SK-N-SH (cell line): Measurements from ENCODE around the gene HSF5. TPM values are rescaled to one million over a fixed set of nuclear protein-coding genes. Genes with fewer than 3 reads are reported as not detected.

Experiments
- CTCF ChIA-PET: fragments of 300-600, 350-600 bp; formaldehyde crosslinking; extraction: SDS; loops from one replicate; lab custom pipeline; 2021; lab: Yijun Ruan, JAX
- POLR2A ChIA-PET: fragments of 350-600 bp; sonication (Branson Sonifier 250); formaldehyde crosslinking; extraction: SDS; loops from one replicate; lab custom pipeline; 2020; ENCODE audit warnings: antibody characterized with exemption, inconsistent platforms; lab: Yijun Ruan, JAX
- DNase-seq: peaks from one replicate; pipeline ENCODE4 v3.0.0; 2012
- H2AFZ ChIP-seq: fragments of 200-600 bp; sonication (generic); 2 replicates; pipeline ENCODE4 v1.8.1; 2016; ENCODE audit warnings: antibody characterized with exemption, mild to moderate bottlenecking, low read depth
- H3F3A ChIP-seq: fragments of 200-600 bp; sonication (generic); replicated peaks from 2 replicates; pipeline ENCODE3; 2016; ENCODE audit warnings: antibody characterized with exemption, mild to moderate bottlenecking; ENCODE audit not compliant: insufficient read depth
- H3K27ac ChIP-seq, 2 experiments: fragments of 200-500 bp in 1 of 2; fragments of 200-600 bp in 1 of 2; sonication (Bioruptor generic) in 1 of 2; sonication (generic), shearing (Covaris generic) in 1 of 2; 2 replicates each; pipeline versions ENCODE4 v1.5.1 to v1.6.1; 2014 to 2016; ENCODE audit warnings: low read depth in 2 of 2, inconsistent platforms in 1 of 2, low read length in 1 of 2, mild to moderate bottlenecking in 1 of 2, mixed read lengths in 1 of 2
- H3K27me3 ChIP-seq: fragments of 200-600 bp; sonication (generic), shearing (Covaris generic); 2 replicates; pipeline ENCODE4 v1.6.1; 2016; ENCODE audit warnings: mixed run types; ENCODE audit not compliant: insufficient read depth
- H3K36me3 ChIP-seq, 2 experiments: fragments of 200-500 bp in 1 of 2; fragments of 200-600 bp in 1 of 2; sonication (Bioruptor generic) in 1 of 2; sonication (generic) in 1 of 2; replicated peaks in 1 of 2; 2 replicates each; pipeline versions ENCODE3 to v1.5.1; 2014 to 2016; ENCODE audit warnings: low read length in 1 of 2, mild to moderate bottlenecking in 1 of 2; ENCODE audit not compliant: insufficient read depth in 2 of 2, control insufficient read depth in 1 of 2
- H3K4me1 ChIP-seq, 2 experiments: fragments of 200-500 bp in 1 of 2; fragments of 200-600 bp in 1 of 2; sonication (Bioruptor generic) in 1 of 2; sonication (generic), shearing (Covaris generic) in 1 of 2; 2 replicates each; pipeline versions ENCODE4 v1.5.1 to v1.6.1; 2014 to 2016; ENCODE audit warnings: low read depth in 1 of 2, low read length in 1 of 2, mixed run types in 1 of 2; ENCODE audit not compliant: insufficient read depth in 2 of 2, control insufficient read depth in 1 of 2
- H3K4me2 ChIP-seq: fragments of 200-600 bp; sonication (generic), shearing (Covaris generic); 2 replicates; pipeline ENCODE4 v1.6.1; 2017; ENCODE audit warnings: mixed run types
- H3K4me3 ChIP-seq, 2 experiments: fragments of 200-500 bp in 1 of 2; fragments of 200-600 bp in 1 of 2; sonication (Bioruptor generic) in 1 of 2; sonication (generic), shearing (Covaris generic) in 1 of 2; 2 replicates each; pipeline versions ENCODE4 v1.5.1 to v1.8.1; 2014 to 2016; ENCODE audit warnings: low read depth in 2 of 2, inconsistent platforms in 1 of 2, low read length in 1 of 2, mild to moderate bottlenecking in 1 of 2, mixed read lengths in 1 of 2, moderate library complexity in 1 of 2
- H3K79me2 ChIP-seq: fragments of 200-600 bp; sonication (generic); 2 replicates; pipeline ENCODE4 v1.8.1; 2017; ENCODE audit warnings: mild to moderate bottlenecking; ENCODE audit not compliant: insufficient read depth
- H3K9ac ChIP-seq: fragments of 200-600 bp; sonication (generic); 2 replicates; pipeline ENCODE4 v1.6.1; 2017; ENCODE audit warnings: mixed run types
- H3K9me2 ChIP-seq: fragments of 200-600 bp; sonication (generic); 2 replicates; pipeline ENCODE4 v1.6.1; 2017; ENCODE audit warnings: mixed run types
- H3K9me3 ChIP-seq: fragments of 200-600 bp; sonication (generic); 2 replicates; pipeline ENCODE4 v1.6.1; 2017; ENCODE audit warnings: mixed run types, mild to moderate bottlenecking, moderate library complexity
- H4K20me1 ChIP-seq: fragments of 200-600 bp; sonication (generic); 2 replicates; pipeline ENCODE4 v1.6.1; 2017; ENCODE audit warnings: mild to moderate bottlenecking, mixed run types; ENCODE audit not compliant: insufficient read depth
- EP300 ChIP-seq, 2 experiments: IDR thresholded peaks; 2 replicates each; pipeline versions ENCODE4 v1.4.0 to v1.6.1; 2012; ENCODE audit warnings: borderline replicate concordance in 1 of 2, low read depth in 1 of 2, low read length in 1 of 2
- FOXJ3 ChIP-seq: sonication (generic); formaldehyde crosslinking; IDR thresholded peaks from 2 replicates; pipeline ENCODE4 v1.5.1; 2020; ENCODE audit warnings: mild to moderate bottlenecking, missing genetic modification reagents
- GABPA ChIP-seq: IDR thresholded peaks from 2 replicates; pipeline ENCODE4 v1.4.0; 2012; ENCODE audit warnings: low read depth, mild to moderate bottlenecking
- GATA2 ChIP-seq: sonication (generic); formaldehyde crosslinking; IDR thresholded peaks from 2 replicates; pipeline ENCODE4 v1.5.0; 2020; ENCODE audit warnings: mild to moderate bottlenecking, missing genetic modification reagents
- IRF3 ChIP-seq: fragments of 150-350 bp; IDR thresholded peaks from 2 replicates; pipeline ENCODE4 v1.6.1; 2016; ENCODE audit warnings: mild to moderate bottlenecking, low read depth, low read length
- JUND ChIP-seq: IDR thresholded peaks from 2 replicates; pipeline ENCODE4 v1.4.0; 2012
- MEF2A ChIP-seq: IDR thresholded peaks from 2 replicates; pipeline ENCODE4 v1.4.0; 2012; ENCODE audit warnings: low read depth, borderline replicate concordance
- MXI1 ChIP-seq: IDR thresholded peaks from 2 replicates; pipeline ENCODE4 v1.6.1; 2012; ENCODE audit warnings: mild to moderate bottlenecking, low read depth, low read length, improper control_type of control experiment
- NRF1 ChIP-seq: IDR thresholded peaks from 2 replicates; pipeline ENCODE4 v1.6.1; 2012; ENCODE audit warnings: low read depth, mild to moderate bottlenecking, low read length
- RCOR1 ChIP-seq: fragments of 150-350 bp; IDR thresholded peaks from 2 replicates; pipeline ENCODE4 v1.6.1; 2017; ENCODE audit warnings: antibody characterized with exemption, low read length
- RXRA ChIP-seq: IDR thresholded peaks from 2 replicates; pipeline ENCODE4 v1.4.0; 2012; ENCODE audit warnings: low read depth, mild to moderate bottlenecking, borderline replicate concordance
- ZBTB33 ChIP-seq: IDR thresholded peaks from 2 replicates; pipeline ENCODE4 v1.4.0; 2012; ENCODE audit warnings: low read depth, borderline replicate concordance
- WGBS: methylation state at CpG from one replicate; pipeline ENCODE4 v1.1.6; 2017; ENCODE audit warnings: low lambda C conversion rate; 5-methylcytosine and 5-hydroxymethylcytosine counted together
- polyA plus RNA-seq, 3 experiments: library from polyadenylated mRNA; depleted of rRNA; stranded (reverse); fragments of >200 nt; gene quantifications; 2 replicates each; pipeline ENCODE4 v1.2.3, GENCODE V29; 2012
- TF ChIP-seq, protein P1 (sequence below): IDR thresholded peaks from 2 replicates; pipeline ENCODE4 v1.4.0; 2012; ENCODE audit warnings: low read depth
- TF ChIP-seq, protein P2 (sequence below): fragments of 150-350 bp; IDR thresholded peaks from 2 replicates; pipeline ENCODE4 v1.6.1; 2017; ENCODE audit warnings: antibody characterized with exemption, low read length, low read depth, borderline replicate concordance

Gene HSF5
- polyA plus RNA-seq, 1 of the 3 experiments (the other 2 are of a cell fraction): not detected

DNA sequence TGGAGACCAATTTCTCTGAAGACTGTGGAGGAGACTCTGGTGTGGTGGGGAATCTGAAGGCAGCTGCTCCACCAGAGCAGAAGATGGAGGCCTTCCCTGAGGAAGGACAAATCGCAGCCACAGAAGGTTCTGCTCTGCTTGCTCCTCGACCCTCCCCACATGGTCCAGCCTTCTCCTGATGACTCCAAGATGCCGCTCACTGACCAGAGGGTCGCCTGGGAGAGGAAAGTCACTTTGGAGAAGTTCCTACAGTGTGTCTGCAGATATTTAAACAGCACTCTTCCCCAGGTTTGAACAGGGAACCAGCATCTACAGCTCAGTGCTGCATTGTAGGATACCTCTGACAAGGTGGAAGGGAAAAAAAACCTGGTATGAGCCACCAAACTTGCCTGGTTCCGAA, 115.2 kb downstream of the HSF5 start:
- Histone ChIP-seq H3K27me3 (peaks cover 4% of the 10 kb centered on the region; the same call in 1 of the 2 replicates), H3F3A (no peaks in the 10 kb centered on the region), H3K4me2 (no peak overlapping the region), H3K36me3 (no peaks in the 10 kb centered on the region), H2AFZ (no peak overlapping the region), H3K4me1 (no peaks in the 10 kb centered on the region), H3K9me3 (no peaks in the 10 kb centered on the region), H3K4me3 (no peak overlapping the region), H3K9ac (no peak overlapping the region), H3K9me2 (no peaks in the 10 kb centered on the region), H3K27ac (no peak overlapping the region), H4K20me1 (no peaks in the 10 kb centered on the region), H3K79me2 (no peaks in the 10 kb centered on the region)
- 42% methylated on average over 5 of the region's 5 CpGs for WGBS
- ChIA-PET POLR2A (no interaction called here), CTCF (interaction anchor here (1.0 to 5.7 kb wide), 4 partner anchors 9 to 56 kb away, joined by 3 to 21 read pairs (median 6); partner anchors contain the start of gene RNF43)
- DNase-seq: no peak
- TF ChIP-seq, protein P1, sequence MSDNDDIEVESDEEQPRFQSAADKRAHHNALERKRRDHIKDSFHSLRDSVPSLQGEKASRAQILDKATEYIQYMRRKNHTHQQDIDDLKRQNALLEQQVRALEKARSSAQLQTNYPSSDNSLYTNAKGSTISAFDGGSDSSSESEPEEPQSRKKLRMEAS: no peak
- TF ChIP-seq NRF1: no peak
- no peak for TF ChIP-seq GATA2 (CRISPR knock-in tag)
- TF ChIP-seq, protein P2, sequence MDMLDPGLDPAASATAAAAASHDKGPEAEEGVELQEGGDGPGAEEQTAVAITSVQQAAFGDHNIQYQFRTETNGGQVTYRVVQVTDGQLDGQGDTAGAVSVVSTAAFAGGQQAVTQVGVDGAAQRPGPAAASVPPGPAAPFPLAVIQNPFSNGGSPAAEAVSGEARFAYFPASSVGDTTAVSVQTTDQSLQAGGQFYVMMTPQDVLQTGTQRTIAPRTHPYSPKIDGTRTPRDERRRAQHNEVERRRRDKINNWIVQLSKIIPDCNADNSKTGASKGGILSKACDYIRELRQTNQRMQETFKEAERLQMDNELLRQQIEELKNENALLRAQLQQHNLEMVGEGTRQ: no peak
- TF ChIP-seq RCOR1: no peak
- no peak for TF ChIP-seq MEF2A
- no peak for TF ChIP-seq JUND
- TF ChIP-seq ZBTB33: no peak

- 21% methylated on average over 6 of the region's 6 CpGs for WGBS
- Histone ChIP-seq H3K36me3 (no peaks in the 10 kb centered on the region), H3K4me3 (no peak overlapping the region), H3F3A (no peaks in the 10 kb centered on the region), H3K4me1 (no peaks in the 10 kb centered on the region), H3K4me2 (no peak overlapping the region), H3K79me2 (no peaks in the 10 kb centered on the region), H3K9ac (no peak overlapping the region), H3K27ac (no peak overlapping the region), H2AFZ (no peak overlapping the region), H3K27me3 (peaks cover 4% of the 10 kb centered on the region; the same call in 1 of the 2 replicates), H3K9me3 (no peaks in the 10 kb centered on the region), H3K9me2 (no peaks in the 10 kb centered on the region), H4K20me1 (no peaks in the 10 kb centered on the region)
- DNase-seq: no peak
- CTCF ChIA-PET: interaction anchor here (0.8 to 5.7 kb wide), 6 partner anchors 11 to 122 kb away, joined by 3 to 21 read pairs (median 4); partner anchors contain the start of gene RNF43
- TF ChIP-seq GABPA (no peak), IRF3 (no peak), RXRA (no peak), FOXJ3 (CRISPR knock-in tag) (no peak), MXI1 (no peak), EP300 (IDR thresholded peaks at IDR 0.05; ENCODE audit: borderline replicate concordance in 1 of 2, low read depth in 1 of 2, low read length in 1 of 2) (no peak), ZBTB33 (no peak), GATA2 (CRISPR knock-in tag) (no peak)
- TF ChIP-seq, protein P2: no peak
- POLR2A ChIA-PET: no interaction called here
Measured at GRCh38 chr17:58371300-58371950, 116.8 kb downstream of the HSF5 start.
